Neural cell (in vitro differentiated cells): Measurements from ENCODE around the gene TEKT5.

Experiments used
- EP300 ChIP-seq: fragments of 450-650 bp; conservative IDR thresholded peaks from 2 replicates; pipeline ENCODE4 v1.6.1; 2014; ENCODE audit warnings: antibody characterized with exemption, mild to moderate bottlenecking, moderate library complexity; ENCODE audit not compliant: poor library complexity, severe bottlenecking
- EZH2 ChIP-seq: fragments of 200-600, 300-800 bp; shearing (Covaris generic), sonication (generic); IDR thresholded peaks from 2 replicates; pipeline ENCODE4 v1.6.1; 2014; ENCODE audit warnings: antibody characterized with exemption, low read length, borderline replicate concordance, mild to moderate bottlenecking; ENCODE audit not compliant: insufficient read depth, poor library complexity, severe bottlenecking
- MXI1 ChIP-seq: fragments of 450-650 bp; conservative IDR thresholded peaks from 2 replicates; pipeline ENCODE4 v1.6.1; 2014; ENCODE audit warnings: antibody characterized with exemption, mild to moderate bottlenecking; ENCODE audit not compliant: poor library complexity, severe bottlenecking
- POLR2AphosphoS5 ChIP-seq: IDR thresholded peaks from 2 replicates; pipeline ENCODE4 v1.6.1; 2012
- RAD21 ChIP-seq: fragments of 450-650 bp; conservative IDR thresholded peaks from 2 replicates; pipeline ENCODE4 v1.6.1; 2014; ENCODE audit warnings: antibody characterized with exemption, mild to moderate bottlenecking, moderate library complexity
- SMC3 ChIP-seq: fragments of 450-650 bp; conservative IDR thresholded peaks from 2 replicates; pipeline ENCODE4 v1.6.1; 2014; ENCODE audit warnings: antibody characterized with exemption, mild to moderate bottlenecking, moderate library complexity; ENCODE audit not compliant: poor library complexity
- TF ChIP-seq, protein P1 (sequence below): fragments of 450-650 bp; IDR thresholded peaks from 2 replicates; pipeline ENCODE4 v1.5.1; 2014; ENCODE audit warnings: antibody characterized with exemption, mild to moderate bottlenecking, moderate library complexity; ENCODE audit not compliant: poor library complexity, severe bottlenecking
- TF ChIP-seq, protein P2 (sequence below): IDR thresholded peaks from 2 replicates; pipeline ENCODE4 v1.6.1; 2012; ENCODE audit warnings: borderline replicate concordance

DNA sequence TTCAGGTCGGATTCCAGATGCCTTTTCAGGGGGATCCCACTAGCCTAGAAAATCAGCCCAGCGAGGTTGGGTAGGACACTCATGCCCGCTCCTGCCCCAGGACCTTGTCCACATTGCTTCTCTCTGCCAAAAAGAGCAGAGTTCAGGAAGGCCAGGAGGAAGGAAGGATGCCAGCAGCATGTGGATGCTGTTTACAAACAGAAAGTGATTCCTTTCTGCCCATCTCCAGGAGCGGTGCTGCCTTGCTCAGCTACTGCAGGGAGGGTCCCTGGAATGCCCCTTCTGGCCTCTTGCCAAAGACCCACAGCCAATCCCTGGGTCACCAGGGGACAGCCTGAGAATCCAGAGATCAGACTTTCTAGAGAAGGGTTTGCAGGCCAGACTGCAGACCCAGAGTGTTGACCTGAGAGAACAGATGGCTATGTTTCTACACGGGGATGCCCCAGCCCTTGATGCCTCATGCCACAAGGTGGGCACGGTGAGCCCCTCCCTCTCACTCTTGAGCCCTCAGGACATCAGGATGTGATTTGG, 82.0 kb downstream of the TEKT5 start:
- TF ChIP-seq, protein P1, sequence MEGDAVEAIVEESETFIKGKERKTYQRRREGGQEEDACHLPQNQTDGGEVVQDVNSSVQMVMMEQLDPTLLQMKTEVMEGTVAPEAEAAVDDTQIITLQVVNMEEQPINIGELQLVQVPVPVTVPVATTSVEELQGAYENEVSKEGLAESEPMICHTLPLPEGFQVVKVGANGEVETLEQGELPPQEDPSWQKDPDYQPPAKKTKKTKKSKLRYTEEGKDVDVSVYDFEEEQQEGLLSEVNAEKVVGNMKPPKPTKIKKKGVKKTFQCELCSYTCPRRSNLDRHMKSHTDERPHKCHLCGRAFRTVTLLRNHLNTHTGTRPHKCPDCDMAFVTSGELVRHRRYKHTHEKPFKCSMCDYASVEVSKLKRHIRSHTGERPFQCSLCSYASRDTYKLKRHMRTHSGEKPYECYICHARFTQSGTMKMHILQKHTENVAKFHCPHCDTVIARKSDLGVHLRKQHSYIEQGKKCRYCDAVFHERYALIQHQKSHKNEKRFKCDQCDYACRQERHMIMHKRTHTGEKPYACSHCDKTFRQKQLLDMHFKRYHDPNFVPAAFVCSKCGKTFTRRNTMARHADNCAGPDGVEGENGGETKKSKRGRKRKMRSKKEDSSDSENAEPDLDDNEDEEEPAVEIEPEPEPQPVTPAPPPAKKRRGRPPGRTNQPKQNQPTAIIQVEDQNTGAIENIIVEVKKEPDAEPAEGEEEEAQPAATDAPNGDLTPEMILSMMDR, result no peak
- TF ChIP-seq POLR2AphosphoS5, result no peak
- TF ChIP-seq EZH2, result no peak
- no peak for TF ChIP-seq RAD21
- TF ChIP-seq MXI1, result no peak
- no peak for TF ChIP-seq SMC3
- TF ChIP-seq, protein P2, sequence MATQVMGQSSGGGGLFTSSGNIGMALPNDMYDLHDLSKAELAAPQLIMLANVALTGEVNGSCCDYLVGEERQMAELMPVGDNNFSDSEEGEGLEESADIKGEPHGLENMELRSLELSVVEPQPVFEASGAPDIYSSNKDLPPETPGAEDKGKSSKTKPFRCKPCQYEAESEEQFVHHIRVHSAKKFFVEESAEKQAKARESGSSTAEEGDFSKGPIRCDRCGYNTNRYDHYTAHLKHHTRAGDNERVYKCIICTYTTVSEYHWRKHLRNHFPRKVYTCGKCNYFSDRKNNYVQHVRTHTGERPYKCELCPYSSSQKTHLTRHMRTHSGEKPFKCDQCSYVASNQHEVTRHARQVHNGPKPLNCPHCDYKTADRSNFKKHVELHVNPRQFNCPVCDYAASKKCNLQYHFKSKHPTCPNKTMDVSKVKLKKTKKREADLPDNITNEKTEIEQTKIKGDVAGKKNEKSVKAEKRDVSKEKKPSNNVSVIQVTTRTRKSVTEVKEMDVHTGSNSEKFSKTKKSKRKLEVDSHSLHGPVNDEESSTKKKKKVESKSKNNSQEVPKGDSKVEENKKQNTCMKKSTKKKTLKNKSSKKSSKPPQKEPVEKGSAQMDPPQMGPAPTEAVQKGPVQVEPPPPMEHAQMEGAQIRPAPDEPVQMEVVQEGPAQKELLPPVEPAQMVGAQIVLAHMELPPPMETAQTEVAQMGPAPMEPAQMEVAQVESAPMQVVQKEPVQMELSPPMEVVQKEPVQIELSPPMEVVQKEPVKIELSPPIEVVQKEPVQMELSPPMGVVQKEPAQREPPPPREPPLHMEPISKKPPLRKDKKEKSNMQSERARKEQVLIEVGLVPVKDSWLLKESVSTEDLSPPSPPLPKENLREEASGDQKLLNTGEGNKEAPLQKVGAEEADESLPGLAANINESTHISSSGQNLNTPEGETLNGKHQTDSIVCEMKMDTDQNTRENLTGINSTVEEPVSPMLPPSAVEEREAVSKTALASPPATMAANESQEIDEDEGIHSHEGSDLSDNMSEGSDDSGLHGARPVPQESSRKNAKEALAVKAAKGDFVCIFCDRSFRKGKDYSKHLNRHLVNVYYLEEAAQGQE, result no peak
- TF ChIP-seq EP300, result no peak
